ENCODE results near the gene CDK2AP2.

GRCh38 chr11:67504005-67504949, 3.7 kb downstream of the CDK2AP2 start:
- TF ChIP-seq POLR2A (IDR thresholded peaks at IDR 0.05; ENCODE audit: extremely low read depth, insufficient read length) (no peak), CTCF (IDR thresholded peaks at IDR 0.05; ENCODE audit: low read depth, low read length) (no peak)
